ENCODE results near the gene ABCC8. TPM values are rescaled to one million over a fixed set of nuclear protein-coding genes. Genes with fewer than 3 reads are reported as not detected.

Gene ABCC8
- total and polyA plus RNA-seq, 2 of the 8 experiments (the other 6 are each of a cell fraction or from before 2014, with no cell fraction given), result 3.7 to 4.9 TPM

- TF ChIP-seq BCL11A (IDR thresholded peaks at IDR 0.05; ENCODE audit: low read depth in 2 of 2, low read length in 2 of 2) (no peak), SIX5 (IDR thresholded peaks at IDR 0.05; ENCODE audit: low read depth, low read length) (no peak)
These were observed 42.5 kb downstream of the ABCC8 start (continued) for GRCh38 chr11:17434108-17434507.
